SK-N-MC (cell line): ENCODE data around the gene JAKMIP1.

Experiments
- EZH2 ChIP-seq: fragments of 200-600 bp; sonication (generic); IDR thresholded peaks from one replicate; pipeline ENCODE4 v1.6.1; 2017; ENCODE audit warnings: antibody characterized with exemption
- POLR2AphosphoS5 ChIP-seq: IDR thresholded peaks from 2 replicates; pipeline ENCODE4 v1.6.1; 2012; ENCODE audit warnings: mild to moderate bottlenecking, low read depth, low read length, borderline replicate concordance

DNA sequence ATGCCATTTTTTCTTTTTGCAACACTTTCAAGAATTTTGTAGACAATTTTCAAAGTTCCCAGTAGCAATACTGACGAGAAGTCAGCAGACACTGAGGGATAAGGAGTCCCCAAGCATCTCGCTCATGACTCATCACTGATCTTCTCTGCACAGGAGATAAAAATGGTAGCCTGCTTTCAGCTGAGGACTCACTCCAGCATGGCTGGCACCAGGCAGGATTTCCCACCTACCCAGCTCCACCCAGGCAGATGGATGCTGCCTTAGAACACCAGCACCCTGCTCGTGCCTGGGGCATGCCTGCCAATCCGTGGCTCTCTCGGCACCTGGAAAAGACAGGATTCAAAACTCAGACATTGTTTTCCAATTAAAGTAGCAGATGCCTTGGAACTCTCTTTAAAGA is 24.9 kb downstream of the JAKMIP1 start:
- no peak for TF ChIP-seq POLR2AphosphoS5
- no peak for TF ChIP-seq EZH2
